ENCODE results near the gene SPON1.

Gene SPON1

DNA sequence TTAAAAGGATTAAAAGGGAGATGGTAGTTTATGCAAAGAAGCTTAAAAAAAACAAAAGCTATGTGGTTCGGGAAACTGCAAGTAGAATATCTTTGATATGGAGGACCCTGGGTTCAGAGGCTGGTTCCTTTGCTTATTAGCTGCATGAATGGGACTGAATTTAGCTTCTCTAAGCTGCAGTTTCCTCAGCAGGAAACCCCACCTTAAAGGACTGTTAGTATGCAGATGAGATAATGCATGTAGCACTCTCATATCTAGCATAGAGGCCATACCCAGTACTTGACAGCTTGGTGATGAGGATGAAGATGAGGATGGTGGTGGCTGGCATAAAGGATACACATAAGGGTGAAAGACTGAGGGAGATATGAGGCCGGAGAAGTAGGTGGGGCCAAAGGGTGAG is 261.9 kb downstream of the SPON1 start:
- no peaks in the 10 kb centered on the region for H4K20me1 ChIP-seq (ENCODE audit: insufficient read depth, low read length)
- no peak overlapping the region for H2AFZ ChIP-seq (ENCODE audit: low read length)
- TF ChIP-seq, protein P1, sequence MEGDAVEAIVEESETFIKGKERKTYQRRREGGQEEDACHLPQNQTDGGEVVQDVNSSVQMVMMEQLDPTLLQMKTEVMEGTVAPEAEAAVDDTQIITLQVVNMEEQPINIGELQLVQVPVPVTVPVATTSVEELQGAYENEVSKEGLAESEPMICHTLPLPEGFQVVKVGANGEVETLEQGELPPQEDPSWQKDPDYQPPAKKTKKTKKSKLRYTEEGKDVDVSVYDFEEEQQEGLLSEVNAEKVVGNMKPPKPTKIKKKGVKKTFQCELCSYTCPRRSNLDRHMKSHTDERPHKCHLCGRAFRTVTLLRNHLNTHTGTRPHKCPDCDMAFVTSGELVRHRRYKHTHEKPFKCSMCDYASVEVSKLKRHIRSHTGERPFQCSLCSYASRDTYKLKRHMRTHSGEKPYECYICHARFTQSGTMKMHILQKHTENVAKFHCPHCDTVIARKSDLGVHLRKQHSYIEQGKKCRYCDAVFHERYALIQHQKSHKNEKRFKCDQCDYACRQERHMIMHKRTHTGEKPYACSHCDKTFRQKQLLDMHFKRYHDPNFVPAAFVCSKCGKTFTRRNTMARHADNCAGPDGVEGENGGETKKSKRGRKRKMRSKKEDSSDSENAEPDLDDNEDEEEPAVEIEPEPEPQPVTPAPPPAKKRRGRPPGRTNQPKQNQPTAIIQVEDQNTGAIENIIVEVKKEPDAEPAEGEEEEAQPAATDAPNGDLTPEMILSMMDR (IDR thresholded peaks at IDR 0.05; ENCODE audit: low read length) = no peak
- TF ChIP-seq EZH2 (IDR thresholded peaks at IDR 0.05; ENCODE audit: borderline replicate concordance, low read length) = no peak
- no peaks in the 10 kb centered on the region for H3K79me2 ChIP-seq (ENCODE audit: insufficient read depth, low read length)
- no peaks in the 10 kb centered on the region for H3K36me3 ChIP-seq (ENCODE audit: insufficient read depth, low read length)
- H3F3A ChIP-seq (ENCODE audit: insufficient read depth, low read length) = no peaks in the 10 kb centered on the region
- no peaks in the 10 kb centered on the region for H3K27me3 ChIP-seq (ENCODE audit: insufficient read depth, low read length)
- H3K4me3 ChIP-seq (ENCODE audit: low read depth, low read length, poor library complexity, severe bottlenecking) = no peak overlapping the region
- H3K9me2 ChIP-seq (ENCODE audit: low read depth, low read length) = no peaks in the 10 kb centered on the region
- H3K4me2 ChIP-seq (ENCODE audit: low read length) = no peak overlapping the region
- no peak overlapping the region for H3K27ac ChIP-seq (ENCODE audit: low read depth, low read length, poor library complexity, severe bottlenecking)
- no peak overlapping the region for H3K9ac ChIP-seq (ENCODE audit: low read length)
- no peaks in the 10 kb centered on the region for H3K9me3 ChIP-seq (ENCODE audit: low read length)
- no peaks in the 10 kb centered on the region for H3K4me1 ChIP-seq (ENCODE audit: insufficient read depth, low read length, severe bottlenecking)

DNA sequence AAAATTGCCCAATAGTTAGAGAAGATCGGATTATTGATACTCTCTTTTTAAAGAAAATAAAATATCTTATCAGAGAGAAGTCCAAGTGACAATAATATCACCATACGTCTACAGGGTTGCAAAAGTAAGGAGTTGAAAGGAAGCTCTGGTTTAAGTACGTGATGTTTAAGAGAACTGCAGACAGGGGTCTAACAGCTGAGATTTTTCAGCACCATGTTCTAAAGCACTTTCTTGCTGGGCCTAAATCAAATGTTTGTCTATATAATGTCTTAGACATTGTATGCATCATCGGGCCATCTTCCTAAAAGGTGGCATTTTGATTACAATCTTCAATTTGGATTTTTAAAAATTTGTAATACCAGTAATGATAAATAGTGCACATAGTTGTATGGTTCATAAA is 263.1 kb downstream of the SPON1 start:
- H3K4me2 ChIP-seq (ENCODE audit: low read length) = no peak overlapping the region
- no peak overlapping the region for H3K27ac ChIP-seq (ENCODE audit: low read depth, low read length, poor library complexity, severe bottlenecking)
- H3K79me2 ChIP-seq (ENCODE audit: insufficient read depth, low read length) = no peaks in the 10 kb centered on the region
- H3F3A ChIP-seq (ENCODE audit: insufficient read depth, low read length) = no peaks in the 10 kb centered on the region
- no peak for TF ChIP-seq EZH2 (IDR thresholded peaks at IDR 0.05; ENCODE audit: borderline replicate concordance, low read length)
- TF ChIP-seq, protein P1 (IDR thresholded peaks at IDR 0.05; ENCODE audit: low read length) = no peak
- no peak overlapping the region for H3K9ac ChIP-seq (ENCODE audit: low read length)
- H3K9me3 ChIP-seq (ENCODE audit: low read length) = no peaks in the 10 kb centered on the region
- no peaks in the 10 kb centered on the region for H3K36me3 ChIP-seq (ENCODE audit: insufficient read depth, low read length)
- no peak overlapping the region for H2AFZ ChIP-seq (ENCODE audit: low read length)
- no peak overlapping the region for H3K4me3 ChIP-seq (ENCODE audit: low read depth, low read length, poor library complexity, severe bottlenecking)
- H3K9me2 ChIP-seq (ENCODE audit: low read depth, low read length) = no peaks in the 10 kb centered on the region
- no peaks in the 10 kb centered on the region for H3K27me3 ChIP-seq (ENCODE audit: insufficient read depth, low read length)
- H4K20me1 ChIP-seq (ENCODE audit: insufficient read depth, low read length) = no peaks in the 10 kb centered on the region
- no peaks in the 10 kb centered on the region for H3K4me1 ChIP-seq (ENCODE audit: insufficient read depth, low read length, severe bottlenecking)

DNA sequence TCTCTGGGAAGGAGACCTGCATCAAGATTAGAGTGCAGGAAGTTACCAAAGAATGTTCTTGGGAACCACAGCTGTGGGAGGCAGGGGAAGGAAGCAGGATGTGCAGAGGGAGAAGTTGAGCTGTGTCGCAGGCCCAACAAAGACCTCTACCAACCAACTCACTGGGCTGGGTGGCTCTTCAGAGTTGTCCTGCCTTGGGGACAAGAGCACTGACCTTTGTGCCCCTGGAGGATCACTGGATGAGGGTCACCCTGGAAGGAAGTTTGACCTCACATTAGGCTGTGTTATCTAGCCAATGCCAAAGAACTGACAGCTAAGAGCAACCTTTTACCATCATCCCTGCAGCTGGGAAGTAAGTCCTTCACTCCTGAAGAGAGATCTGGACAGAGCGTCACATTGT is 265.8 kb downstream of the SPON1 start:
- Histone ChIP-seq H3K79me2 (ENCODE audit: insufficient read depth, low read length) (no peaks in the 10 kb centered on the region), H3K36me3 (ENCODE audit: insufficient read depth, low read length) (no peaks in the 10 kb centered on the region), H3K4me2 (ENCODE audit: low read length) (no peak overlapping the region), H3K9me3 (ENCODE audit: low read length) (no peaks in the 10 kb centered on the region), H4K20me1 (ENCODE audit: insufficient read depth, low read length) (no peaks in the 10 kb centered on the region), H3F3A (ENCODE audit: insufficient read depth, low read length) (no peaks in the 10 kb centered on the region), H3K27me3 (ENCODE audit: insufficient read depth, low read length) (no peaks in the 10 kb centered on the region), H3K9ac (ENCODE audit: low read length) (no peak overlapping the region), H3K9me2 (ENCODE audit: low read depth, low read length) (no peaks in the 10 kb centered on the region), H3K4me3 (ENCODE audit: low read depth, low read length, poor library complexity, severe bottlenecking) (no peak overlapping the region), H3K27ac (ENCODE audit: low read depth, low read length, poor library complexity, severe bottlenecking) (no peak overlapping the region), H2AFZ (ENCODE audit: low read length) (no peak overlapping the region), H3K4me1 (ENCODE audit: insufficient read depth, low read length, severe bottlenecking) (no peaks in the 10 kb centered on the region)
- TF ChIP-seq, protein P1 (IDR thresholded peaks at IDR 0.05; ENCODE audit: low read length) = no peak
- TF ChIP-seq EZH2 (IDR thresholded peaks at IDR 0.05; ENCODE audit: borderline replicate concordance, low read length) = no peak

Measured in OCI-LY1 (cell line).